Right lobe of liver (tissue), 4 donors: ENCODE data around the gene CENPU.

Experiments used
- POLR2A ChIP-seq: fragments of 450-650 bp; IDR thresholded peaks from one replicate; pipeline ENCODE4 v1.6.1; 2017; ENCODE audit warnings: antibody characterized with exemption, mild to moderate bottlenecking
- TF ChIP-seq, protein P1 (sequence below), 4 donors: fragments of 200-600 bp in 3 of 4; fragments of 450-650 bp in 1 of 4; IDR thresholded peaks; one replicate each; pipeline versions ENCODE4 v1.5.1 to v1.8.0; 2016 to 2022; ENCODE audit warnings: antibody characterized with exemption in 4 of 4, mild to moderate bottlenecking in 2 of 4
- donor health status: DM: no; HTN: no; CAD: no.
- donor health status: DM: no; HTN: no; CAD: no.
- donor health status: DM: no; HTN: yes; CAD: no.

DNA sequence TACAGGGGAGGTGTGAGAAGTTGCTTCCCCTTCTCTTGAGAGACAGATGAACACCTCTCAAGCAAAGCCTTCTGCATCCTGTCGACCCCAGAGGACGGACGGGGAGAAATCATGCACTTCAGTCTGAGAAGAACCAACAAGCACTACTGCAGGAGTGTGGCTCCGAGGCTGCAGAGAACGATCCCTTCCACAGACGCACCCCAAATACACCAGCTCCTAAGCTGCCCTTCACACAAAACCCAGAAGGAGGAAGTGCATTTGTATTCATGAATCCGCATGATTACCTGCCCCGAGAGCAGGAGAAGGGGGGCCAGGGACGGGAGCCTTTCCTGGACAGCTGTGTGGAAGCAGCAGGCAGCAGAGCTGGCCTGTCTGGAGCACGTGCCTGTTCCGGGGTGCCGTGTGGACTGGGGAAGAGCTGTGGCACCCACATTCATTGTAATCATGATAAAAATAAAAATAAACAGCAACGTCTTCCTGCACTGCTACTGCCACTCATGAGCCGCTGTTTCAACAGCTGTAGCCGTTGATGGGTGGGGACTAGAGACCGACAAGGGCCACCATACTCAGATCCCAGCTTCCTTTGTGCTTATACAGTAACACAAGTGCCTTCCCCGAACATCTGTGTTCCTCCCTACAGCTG is 49.0 kb upstream of the CENPU start:
- no peak for TF ChIP-seq POLR2A
- TF ChIP-seq, protein P1, sequence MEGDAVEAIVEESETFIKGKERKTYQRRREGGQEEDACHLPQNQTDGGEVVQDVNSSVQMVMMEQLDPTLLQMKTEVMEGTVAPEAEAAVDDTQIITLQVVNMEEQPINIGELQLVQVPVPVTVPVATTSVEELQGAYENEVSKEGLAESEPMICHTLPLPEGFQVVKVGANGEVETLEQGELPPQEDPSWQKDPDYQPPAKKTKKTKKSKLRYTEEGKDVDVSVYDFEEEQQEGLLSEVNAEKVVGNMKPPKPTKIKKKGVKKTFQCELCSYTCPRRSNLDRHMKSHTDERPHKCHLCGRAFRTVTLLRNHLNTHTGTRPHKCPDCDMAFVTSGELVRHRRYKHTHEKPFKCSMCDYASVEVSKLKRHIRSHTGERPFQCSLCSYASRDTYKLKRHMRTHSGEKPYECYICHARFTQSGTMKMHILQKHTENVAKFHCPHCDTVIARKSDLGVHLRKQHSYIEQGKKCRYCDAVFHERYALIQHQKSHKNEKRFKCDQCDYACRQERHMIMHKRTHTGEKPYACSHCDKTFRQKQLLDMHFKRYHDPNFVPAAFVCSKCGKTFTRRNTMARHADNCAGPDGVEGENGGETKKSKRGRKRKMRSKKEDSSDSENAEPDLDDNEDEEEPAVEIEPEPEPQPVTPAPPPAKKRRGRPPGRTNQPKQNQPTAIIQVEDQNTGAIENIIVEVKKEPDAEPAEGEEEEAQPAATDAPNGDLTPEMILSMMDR (IDR thresholded peaks at IDR 0.05): no peak
